ENCODE measurements around the gene KYNU. TPM values are rescaled to one million over a fixed set of nuclear protein-coding genes. Genes with fewer than 3 reads are reported as not detected.

The KYNU gene
- 0.96 TPM in 1 of 2 replicates, not detected in the other for total RNA-seq (ENCODE audit: low replicate concordance)

DNA sequence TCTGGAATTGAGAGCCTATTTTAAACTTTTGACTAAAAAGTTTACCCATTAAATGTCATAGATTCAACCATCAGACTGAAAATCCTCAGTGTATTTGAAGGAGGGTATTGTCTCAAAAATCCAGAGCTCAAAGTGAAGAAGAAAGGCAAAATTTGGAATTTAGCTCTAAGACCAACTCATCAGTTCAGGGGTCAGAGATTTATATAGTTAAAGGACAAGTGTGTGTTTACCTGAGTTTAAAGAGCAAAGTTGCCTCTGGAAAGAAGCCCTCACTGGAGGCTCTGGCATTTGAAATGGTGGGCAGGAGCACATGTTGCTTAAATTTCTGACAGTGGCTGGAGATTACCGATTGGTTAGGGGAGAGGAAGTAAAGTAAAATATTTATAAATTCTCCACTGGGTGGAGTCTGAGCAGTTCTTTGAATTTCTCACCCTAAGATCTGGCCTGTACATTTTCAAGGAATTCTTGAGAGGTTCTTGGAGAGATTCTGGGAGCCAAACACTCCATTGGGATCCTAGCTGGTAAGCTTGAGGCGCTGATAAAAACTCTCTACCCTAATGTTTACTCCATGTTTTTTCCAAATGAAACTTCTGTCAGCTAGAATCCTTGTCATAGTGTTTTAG, at the start of gene KYNU:
TSS of gene KYNU (plus strand) at position 449 of the 623 bp plus-strand sequence. CDS start 7,704 bp downstream, outside the sequence.
- peak within 1 kb of the TSS; percentile 18 for H2AFZ ChIP-seq (replicated peaks)
- H3K4me1 ChIP-seq, result no peaks in the 10 kb centered on the region
- no peak within 1 kb of the TSS for H3K9ac ChIP-seq
- no peak within 1 kb of the TSS for H3K4me3 Mint-ChIP-seq
- H3K4me1 Mint-ChIP-seq, result no peaks in the 10 kb centered on the region
- H3K36me3 Mint-ChIP-seq, result no peaks in the 10 kb centered on the region
- no peaks in the 10 kb centered on the region for H3K27me3 ChIP-seq
- H3K27ac ChIP-seq, result no peak within 1 kb of the TSS
- H3K4me3 ChIP-seq, result no peak within 1 kb of the TSS
- no peaks in the 10 kb centered on the region for H3K79me2 ChIP-seq (ENCODE audit: low read depth)
- H3K27me3 Mint-ChIP-seq (ENCODE audit: insufficient read depth, low read depth), result no peaks in the 10 kb centered on the region
- no peaks in the 10 kb centered on the region for H4K20me1 ChIP-seq (ENCODE audit: low read depth)
- no peaks in the 10 kb centered on the region for H3K9me3 Mint-ChIP-seq
- H3K27ac Mint-ChIP-seq, result no peak within 1 kb of the TSS
- no peak for DNase-seq (ENCODE audit: low spot score)
- no peaks in the 10 kb centered on the region for H3K9me3 ChIP-seq (ENCODE audit: low read depth)
- TF ChIP-seq EZH2 (IDR thresholded peaks at IDR 0.05) (no peak), EZH2phosphoT487 (IDR thresholded peaks at IDR 0.05) (no peak)
- TF ChIP-seq, protein P1, sequence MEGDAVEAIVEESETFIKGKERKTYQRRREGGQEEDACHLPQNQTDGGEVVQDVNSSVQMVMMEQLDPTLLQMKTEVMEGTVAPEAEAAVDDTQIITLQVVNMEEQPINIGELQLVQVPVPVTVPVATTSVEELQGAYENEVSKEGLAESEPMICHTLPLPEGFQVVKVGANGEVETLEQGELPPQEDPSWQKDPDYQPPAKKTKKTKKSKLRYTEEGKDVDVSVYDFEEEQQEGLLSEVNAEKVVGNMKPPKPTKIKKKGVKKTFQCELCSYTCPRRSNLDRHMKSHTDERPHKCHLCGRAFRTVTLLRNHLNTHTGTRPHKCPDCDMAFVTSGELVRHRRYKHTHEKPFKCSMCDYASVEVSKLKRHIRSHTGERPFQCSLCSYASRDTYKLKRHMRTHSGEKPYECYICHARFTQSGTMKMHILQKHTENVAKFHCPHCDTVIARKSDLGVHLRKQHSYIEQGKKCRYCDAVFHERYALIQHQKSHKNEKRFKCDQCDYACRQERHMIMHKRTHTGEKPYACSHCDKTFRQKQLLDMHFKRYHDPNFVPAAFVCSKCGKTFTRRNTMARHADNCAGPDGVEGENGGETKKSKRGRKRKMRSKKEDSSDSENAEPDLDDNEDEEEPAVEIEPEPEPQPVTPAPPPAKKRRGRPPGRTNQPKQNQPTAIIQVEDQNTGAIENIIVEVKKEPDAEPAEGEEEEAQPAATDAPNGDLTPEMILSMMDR (IDR thresholded peaks at IDR 0.05), result no peak
- no peaks in the 10 kb centered on the region for H3K36me3 ChIP-seq
- no peak within 1 kb of the TSS for H3K4me2 ChIP-seq
- H3F3A ChIP-seq (ENCODE audit: low read depth), result no peaks in the 10 kb centered on the region

DNA sequence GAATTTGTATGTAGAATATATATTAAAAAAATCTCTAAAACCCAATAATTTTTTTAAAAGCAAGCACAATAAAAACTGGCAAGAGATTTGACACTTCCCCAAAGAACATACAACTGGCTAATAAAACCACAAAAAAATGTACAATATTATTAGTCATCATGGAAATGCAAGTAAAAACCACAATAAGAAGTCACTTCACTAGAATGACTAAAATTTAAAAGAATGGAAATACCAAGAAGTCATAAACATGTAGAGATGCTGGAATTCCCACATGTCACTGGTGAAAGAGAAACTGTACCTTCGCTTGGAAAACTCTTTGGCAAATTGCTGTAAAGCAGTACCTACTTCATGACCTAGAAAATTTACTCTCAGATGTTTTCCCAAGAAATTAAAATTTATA, 43.4 kb upstream of the KYNU start:
- Mint-ChIP-seq H3K4me1 (no peaks in the 10 kb centered on the region), H3K36me3 (no peaks in the 10 kb centered on the region), H3K27me3 (ENCODE audit: insufficient read depth, low read depth) (no peaks in the 10 kb centered on the region), H3K4me3 (no peak overlapping the region), H3K9me3 (no peaks in the 10 kb centered on the region), H3K27ac (no peak overlapping the region)
- Histone ChIP-seq H3K27ac (no peak overlapping the region), H3K9ac (no peak overlapping the region), H3K79me2 (ENCODE audit: low read depth) (no peaks in the 10 kb centered on the region), H3K4me3 (no peak overlapping the region), H3F3A (ENCODE audit: low read depth) (no peaks in the 10 kb centered on the region), H3K9me3 (ENCODE audit: low read depth) (no peaks in the 10 kb centered on the region), H3K27me3 (no peaks in the 10 kb centered on the region), H3K36me3 (no peaks in the 10 kb centered on the region), H3K4me1 (no peaks in the 10 kb centered on the region), H2AFZ (replicated peaks) (no peak overlapping the region), H3K4me2 (no peak overlapping the region), H4K20me1 (ENCODE audit: low read depth) (no peaks in the 10 kb centered on the region)
- TF ChIP-seq EZH2 (IDR thresholded peaks at IDR 0.05) (no peak), EZH2phosphoT487 (IDR thresholded peaks at IDR 0.05) (no peak)
- TF ChIP-seq, protein P1 (IDR thresholded peaks at IDR 0.05), result no peak
- DNase-seq (ENCODE audit: low spot score), result no peak

DNA sequence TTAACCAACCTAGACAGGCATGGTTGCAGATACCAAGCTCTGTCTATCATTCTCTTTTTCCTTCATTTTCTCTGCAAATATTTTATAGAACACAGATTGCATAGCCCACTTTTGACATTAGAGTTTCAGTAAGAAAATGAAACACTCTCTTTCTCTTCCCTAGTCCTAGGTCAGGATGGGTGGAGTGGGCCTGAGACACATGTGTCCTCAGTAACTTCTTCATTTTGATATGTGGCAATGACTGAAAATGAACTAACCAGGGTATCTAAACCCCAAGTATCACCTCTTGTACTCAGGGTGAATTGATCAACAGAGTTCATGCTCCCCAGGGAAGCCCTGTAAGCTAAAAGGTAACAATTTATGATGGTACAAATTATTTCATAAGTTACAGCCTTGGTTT, 37.0 kb upstream of the KYNU start:
- Histone ChIP-seq H4K20me1 (ENCODE audit: low read depth) (no peaks in the 10 kb centered on the region), H3K4me2 (no peak overlapping the region), H3K9me3 (ENCODE audit: low read depth) (no peaks in the 10 kb centered on the region), H3K27me3 (no peaks in the 10 kb centered on the region), H3K9ac (no peak overlapping the region), H3K27ac (no peak overlapping the region), H2AFZ (replicated peaks) (no peak overlapping the region), H3K36me3 (no peaks in the 10 kb centered on the region), H3K79me2 (ENCODE audit: low read depth) (no peaks in the 10 kb centered on the region), H3K4me1 (no peaks in the 10 kb centered on the region), H3F3A (ENCODE audit: low read depth) (no peaks in the 10 kb centered on the region), H3K4me3 (no peak overlapping the region)
- H3K4me3 Mint-ChIP-seq, result no peak overlapping the region
- no peak overlapping the region for H3K27ac Mint-ChIP-seq
- H3K36me3 Mint-ChIP-seq, result no peaks in the 10 kb centered on the region
- no peak for DNase-seq (ENCODE audit: low spot score)
- H3K9me3 Mint-ChIP-seq, result no peaks in the 10 kb centered on the region
- H3K27me3 Mint-ChIP-seq (ENCODE audit: insufficient read depth, low read depth), result peaks cover 2% of the 10 kb centered on the region
- no peak for TF ChIP-seq EZH2phosphoT487 (IDR thresholded peaks at IDR 0.05)
- TF ChIP-seq, protein P1 (IDR thresholded peaks at IDR 0.05), result no peak
- TF ChIP-seq EZH2 (IDR thresholded peaks at IDR 0.05), result no peak
- H3K4me1 Mint-ChIP-seq, result peaks cover 5% of the 10 kb centered on the region

All from neural progenitor cell (in vitro differentiated cells).